Dermis lymphatic vessel endothelial cell (primary cell): ENCODE data around the gene PALM2AKAP2. TPM values are rescaled to one million over a fixed set of nuclear protein-coding genes. Genes with fewer than 3 reads are reported as not detected.

Source experiments
- total RNA-seq: library from RNA; depleted of rRNA; stranded (reverse); fragments of >200 nt; gene quantifications from 2 replicates; pipeline ENCODE4 v1.2.1, GENCODE V29; 2014

Gene PALM2AKAP2
- total RNA-seq: 0.09 and 0.65 TPM in 2 replicates

DNA sequence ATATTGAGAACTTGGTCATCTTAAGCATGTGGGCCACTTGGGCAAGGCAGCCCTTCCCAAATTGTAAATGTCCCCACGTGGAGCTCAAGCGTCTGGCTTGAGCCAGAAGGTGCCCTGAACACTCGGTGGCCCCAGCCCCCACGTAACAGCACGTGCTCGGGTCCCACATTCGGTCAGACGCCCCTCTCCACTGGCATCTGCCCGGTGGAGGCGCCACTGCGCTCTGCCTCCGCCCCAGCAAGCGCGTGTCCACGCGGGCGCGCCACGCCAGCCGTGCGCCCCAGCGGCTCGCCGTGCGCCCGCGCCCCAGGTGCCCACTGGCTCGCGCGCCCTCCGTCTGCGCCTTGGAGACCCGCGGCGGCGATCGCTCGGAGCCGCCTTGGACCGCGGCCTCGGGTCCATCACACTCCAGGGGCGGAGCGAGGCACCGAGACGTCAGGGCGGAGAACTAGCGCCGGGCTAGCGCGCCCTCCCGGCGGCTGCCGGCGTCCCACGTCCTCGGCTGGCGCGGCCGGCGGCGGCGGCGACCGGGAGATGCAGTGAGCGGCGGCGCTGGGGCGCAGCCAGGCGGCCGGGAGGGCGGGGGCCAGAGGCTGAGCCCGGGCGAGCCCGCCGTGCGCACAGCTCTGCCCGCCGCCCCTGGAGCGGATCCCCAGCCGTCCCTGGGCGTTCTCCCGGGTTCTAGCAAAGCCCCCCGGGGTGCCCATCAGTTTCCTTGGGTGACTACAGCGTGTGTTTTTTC, at the start of gene PALM2AKAP2:
Gene PALM2AKAP2, plus strand, starts transcription at position 488 of the 742 bp plus-strand sequence. CDS start 291 bp downstream, outside the sequence.

